Osteoblast (primary cell): ENCODE data around the gene SLIT3. TPM values are rescaled to one million over a fixed set of nuclear protein-coding genes. Genes with fewer than 3 reads are reported as not detected.

Experiments used
- DNase-seq: peaks from one replicate; pipeline ENCODE4 v3.0.0; 2011; ENCODE audit warnings: low spot score, mixed read lengths; ENCODE audit not compliant: insufficient read length; ENCODE audit errors: missing footprints
- H2AFZ ChIP-seq: 2 replicates; pipeline ENCODE4 v1.6.0; 2011; ENCODE audit warnings: mild to moderate bottlenecking, low read length
- H3K27ac ChIP-seq: 2 replicates; pipeline ENCODE4 v1.5.1; 2011; ENCODE audit warnings: mild to moderate bottlenecking, low read depth, low read length, moderate library complexity
- H3K27me3 ChIP-seq: 2 replicates; pipeline ENCODE4 v1.6.0; 2012; ENCODE audit warnings: mild to moderate bottlenecking, control low read depth, inconsistent platforms, low read length, moderate library complexity; ENCODE audit not compliant: insufficient read depth
- H3K36me3 ChIP-seq: 2 replicates; pipeline ENCODE4 v1.5.1; 2011; ENCODE audit warnings: mild to moderate bottlenecking, low read length, control low read depth, moderate library complexity; ENCODE audit not compliant: insufficient read depth
- H3K4me1 ChIP-seq: 2 replicates; pipeline ENCODE4 v1.5.1; 2011; ENCODE audit warnings: mild to moderate bottlenecking, low read length, control low read depth, moderate library complexity; ENCODE audit not compliant: insufficient read depth
- H3K4me2 ChIP-seq: 2 replicates; pipeline ENCODE4 v1.6.0; 2011; ENCODE audit warnings: mild to moderate bottlenecking, low read length; ENCODE audit not compliant: insufficient read depth
- H3K4me3 ChIP-seq: fragments of 200-600 bp; sonication (generic); 3 replicates; pipeline ENCODE4 v1.5.1; 2012; ENCODE audit warnings: mild to moderate bottlenecking, low read length, inconsistent platforms; ENCODE audit not compliant: insufficient read depth
- H3K79me2 ChIP-seq: 2 replicates; pipeline ENCODE4 v1.6.0; 2012; ENCODE audit warnings: mild to moderate bottlenecking, low read length, control low read depth, inconsistent platforms; ENCODE audit not compliant: insufficient read depth
- H3K9me3 ChIP-seq: 2 replicates; pipeline ENCODE4 v1.5.1; 2011; ENCODE audit warnings: low read depth, low read length, control low read depth
- H4K20me1 ChIP-seq: 2 replicates; pipeline ENCODE4 v1.6.0; 2012; ENCODE audit warnings: mild to moderate bottlenecking, low read length, control low read depth; ENCODE audit not compliant: insufficient read depth
- CTCF ChIP-seq: IDR thresholded peaks from 2 replicates; pipeline ENCODE4 v1.5.1; 2011; ENCODE audit warnings: mild to moderate bottlenecking, low read depth, low read length, moderate library complexity; ENCODE audit errors: extremely low read depth
- total RNA-seq: library from RNA; depleted of rRNA; stranded (reverse); fragments of >200 nt; gene quantifications from 2 replicates; pipeline ENCODE4 v1.2.3, GENCODE V29; 2012

SLIT3 gene
- total RNA-seq, 1 donor = 37.6 TPM

- Histone ChIP-seq H3K4me2 (no peak overlapping the region), H3K4me1 (no peaks in the 10 kb centered on the region), H3K79me2 (no peaks in the 10 kb centered on the region), H3K27ac (no peak overlapping the region), H3K4me3 (no peak overlapping the region), H3K9me3 (no peaks in the 10 kb centered on the region), H3K27me3 (no peaks in the 10 kb centered on the region), H4K20me1 (no peaks in the 10 kb centered on the region), H3K36me3 (no peaks in the 10 kb centered on the region), H2AFZ (no peak overlapping the region)
- DNase-seq = no peak
- TF ChIP-seq CTCF = no peak
Measured at GRCh38 chr5:169074839-169075238, 226.1 kb downstream of the SLIT3 start.

GRCh38 chr5:169072233-169072632 lies 228.7 kb downstream of the SLIT3 start:
- TF ChIP-seq CTCF = no peak
- H3K27ac ChIP-seq = no peak overlapping the region
- no peaks in the 10 kb centered on the region for H3K27me3 ChIP-seq
- H3K4me1 ChIP-seq = no peaks in the 10 kb centered on the region
- no peaks in the 10 kb centered on the region for H3K36me3 ChIP-seq
- no peaks in the 10 kb centered on the region for H3K79me2 ChIP-seq
- no peaks in the 10 kb centered on the region for H3K9me3 ChIP-seq
- no peak overlapping the region for H3K4me2 ChIP-seq
- H4K20me1 ChIP-seq = no peaks in the 10 kb centered on the region
- H3K4me3 ChIP-seq = no peak overlapping the region
- no peak overlapping the region for H2AFZ ChIP-seq
- no peak for DNase-seq

- H3K27ac ChIP-seq = no peak overlapping the region
- H3K4me1 ChIP-seq = no peaks in the 10 kb centered on the region
- H3K27me3 ChIP-seq = no peaks in the 10 kb centered on the region
- no peak overlapping the region for H3K4me3 ChIP-seq
- TF ChIP-seq CTCF = no peak
- no peaks in the 10 kb centered on the region for H3K9me3 ChIP-seq
- H3K79me2 ChIP-seq = no peaks in the 10 kb centered on the region
- H4K20me1 ChIP-seq = no peaks in the 10 kb centered on the region
- no peak overlapping the region for H3K4me2 ChIP-seq
- H3K36me3 ChIP-seq = no peaks in the 10 kb centered on the region
- no peak for DNase-seq
- no peak overlapping the region for H2AFZ ChIP-seq
Measured at GRCh38 chr5:169070413-169070812, 230.5 kb downstream of the SLIT3 start.

- H3K27ac ChIP-seq = no peak overlapping the region
- H4K20me1 ChIP-seq = no peaks in the 10 kb centered on the region
- H3K79me2 ChIP-seq = no peaks in the 10 kb centered on the region
- no peak for DNase-seq
- peaks cover 6% of the 10 kb centered on the region for H3K4me1 ChIP-seq
- no peak overlapping the region for H2AFZ ChIP-seq
- H3K27me3 ChIP-seq = no peaks in the 10 kb centered on the region
- no peak overlapping the region for H3K4me2 ChIP-seq
- no peak for TF ChIP-seq CTCF
- no peaks in the 10 kb centered on the region for H3K36me3 ChIP-seq
- H3K4me3 ChIP-seq = no peak overlapping the region
- no peaks in the 10 kb centered on the region for H3K9me3 ChIP-seq
Measured at GRCh38 chr5:169067751-169068173, 233.2 kb downstream of the SLIT3 start.
